H1 (cell line): ENCODE results near the gene NRXN2. TPM values are rescaled to one million over a fixed set of nuclear protein-coding genes. Genes with fewer than 3 reads are reported as not detected.

Source experiments
- CTCF ChIA-PET: fragments of 300-600 bp; sonication (Branson Sonifier 250); formaldehyde crosslinking; loops from one replicate; lab custom pipeline; 2021; ENCODE audit not compliant: partially characterized antibody; lab: Charles Lee
- POLR2A ChIA-PET: fragments of 300-600 bp; sonication (Branson Sonifier 250); formaldehyde crosslinking; loops from one replicate; lab custom pipeline; 2021; ENCODE audit warnings: inconsistent platforms; ENCODE audit not compliant: partially characterized antibody; lab: Charles Lee
- DNase-seq, 2 experiments: peaks; one replicate each; pipeline versions ENCODE4 v3.0.0 to v3.0.0-alpha.2; 2010 to 2022; ENCODE audit warnings: low spot score in 2 of 2, low read depth in 1 of 2, mixed read lengths in 1 of 2
- FAIRE-seq: peaks from 2 replicates; lab custom pipeline; 2011; peaks lifted over from hg19 to GRCh38; lab: Jason Lieb, UNC
- H2AFZ ChIP-seq: 2 replicates; pipeline ENCODE4 v1.8.1; 2012; ENCODE audit warnings: low read length, inconsistent platforms
- H2AK5ac ChIP-seq: 2 replicates; pipeline ENCODE4 v1.6.1; 2013; ENCODE audit warnings: low read depth, low read length
- H2BK120ac ChIP-seq: replicated peaks from 2 replicates; pipeline ENCODE3; 2013; ENCODE audit warnings: low read depth, low read length, inconsistent platforms
- H2BK12ac ChIP-seq: 2 replicates; pipeline ENCODE4 v1.6.1; 2013; ENCODE audit warnings: low read depth, low read length
- H2BK15ac ChIP-seq: 2 replicates; pipeline ENCODE4 v1.6.1; 2013; ENCODE audit warnings: low read length
- H2BK20ac ChIP-seq: 2 replicates; pipeline ENCODE4 v1.6.1; 2013; ENCODE audit warnings: low read length
- H2BK5ac ChIP-seq: 2 replicates; pipeline ENCODE4 v1.6.1; 2013; ENCODE audit warnings: low read depth, low read length
- H3K14ac ChIP-seq: 2 replicates; pipeline ENCODE4 v1.6.1; 2013; ENCODE audit warnings: inconsistent platforms; ENCODE audit not compliant: insufficient read length
- H3K18ac ChIP-seq: 2 replicates; pipeline ENCODE4 v1.6.1; 2013; ENCODE audit warnings: low read length; ENCODE audit errors: extremely low read depth
- H3K23ac ChIP-seq: 2 replicates; pipeline ENCODE4 v1.6.1; 2013; ENCODE audit warnings: inconsistent platforms; ENCODE audit not compliant: insufficient read length
- H3K23me2 ChIP-seq: 2 replicates; pipeline ENCODE4 v1.6.1; 2013; ENCODE audit warnings: low read depth, low read length
- H3K27ac ChIP-seq: 2 replicates; pipeline ENCODE4 v1.6.1; 2011; ENCODE audit warnings: low read depth, low read length, inconsistent platforms
- H3K27me3 ChIP-seq, 4 experiments: replicated peaks in 1 of 4; 1 replicate in 1 of 4; 2 replicates in 3 of 4; pipeline versions ENCODE4 v1.6.1 to v1.8.1; 2011 to 2013; ENCODE audit warnings: low read length in 3 of 4, mild to moderate bottlenecking in 3 of 4, inconsistent platforms in 2 of 4, mixed read lengths in 2 of 4, moderate library complexity in 1 of 4; ENCODE audit not compliant: control insufficient read depth in 3 of 4, insufficient read depth in 3 of 4; ENCODE audit errors: extremely low read depth in 1 of 4
- H3K36me3 ChIP-seq, 4 experiments: 2 replicates each; pipeline versions ENCODE4 v1.6.1 to v1.8.1; 2011 to 2013; ENCODE audit warnings: mild to moderate bottlenecking in 4 of 4, low read length in 3 of 4, moderate library complexity in 2 of 4, control low read depth in 1 of 4, inconsistent platforms in 1 of 4; ENCODE audit not compliant: insufficient read depth in 4 of 4, control insufficient read depth in 2 of 4
- H3K4ac ChIP-seq: replicated peaks from 2 replicates; pipeline ENCODE3; 2013; ENCODE audit warnings: low read length, low read depth, mixed read lengths, inconsistent platforms; ENCODE audit not compliant: insufficient read length
- H3K4me1 ChIP-seq, 4 experiments: replicated peaks in 1 of 4; 1 replicate in 1 of 4; 2 replicates in 3 of 4; pipeline versions ENCODE4 v1.6.1 to v1.8.1; 2011 to 2013; ENCODE audit warnings: low read length in 3 of 4, inconsistent platforms in 2 of 4, mixed read lengths in 1 of 4; ENCODE audit not compliant: insufficient read depth in 4 of 4, control insufficient read depth in 3 of 4
- H3K4me2 ChIP-seq, 2 experiments: 2 replicates each; pipeline versions ENCODE4 v1.6.1 to v1.8.1; 2011 to 2013; ENCODE audit warnings: low read depth in 2 of 2, low read length in 2 of 2, control low read depth in 1 of 2, inconsistent platforms in 1 of 2, mild to moderate bottlenecking in 1 of 2; ENCODE audit not compliant: insufficient read depth in 1 of 2
- H3K4me3 ChIP-seq, 4 experiments: fragments of 200-600, 300-600 bp in 1 of 4; sonication (generic), shearing (Covaris generic), sonication (Bioruptor Twin) in 1 of 4; 2 replicates each; pipeline versions ENCODE4 v1.5.1 to v1.8.1; 2011 to 2016; ENCODE audit warnings: low read length in 4 of 4, low read depth in 3 of 4, control low read depth in 2 of 4, inconsistent platforms in 2 of 4, mild to moderate bottlenecking in 2 of 4, mixed read lengths in 1 of 4, moderate library complexity in 1 of 4; ENCODE audit not compliant: insufficient read depth in 2 of 4; ENCODE audit errors: extremely low read depth in 1 of 4
- H3K56ac ChIP-seq: replicated peaks from 2 replicates; pipeline ENCODE3; 2013; ENCODE audit warnings: low read depth, mild to moderate bottlenecking, mixed read lengths, low read length, inconsistent platforms; ENCODE audit not compliant: insufficient read length
- H3K79me1 ChIP-seq: 2 replicates; pipeline ENCODE4 v1.6.1; 2013; ENCODE audit warnings: low read depth, low read length, control low read depth
- H3K79me2 ChIP-seq, 2 experiments: 2 replicates each; pipeline versions ENCODE4 v1.6.1 to v1.8.1; 2012 to 2013; ENCODE audit warnings: low read length in 2 of 2, mild to moderate bottlenecking in 2 of 2, inconsistent platforms in 1 of 2; ENCODE audit not compliant: insufficient read depth in 2 of 2, control insufficient read depth in 1 of 2
- H3K9ac ChIP-seq, 4 experiments: replicated peaks in 1 of 4; 1 replicate in 1 of 4; 2 replicates in 3 of 4; pipeline versions ENCODE4 v1.6.1 to v1.8.1; 2011 to 2013; ENCODE audit warnings: low read depth in 3 of 4, low read length in 3 of 4, control low read depth in 2 of 4, mild to moderate bottlenecking in 2 of 4, moderate library complexity in 2 of 4, inconsistent platforms in 1 of 4; ENCODE audit errors: extremely low read depth in 1 of 4
- H3K9me3 ChIP-seq, 2 experiments: 2 replicates each; pipeline versions ENCODE4 v1.6.1 to v1.8.1; 2012 to 2013; ENCODE audit warnings: mild to moderate bottlenecking in 2 of 2, moderate library complexity in 2 of 2, control low read depth in 1 of 2, inconsistent platforms in 1 of 2, low read depth in 1 of 2, low read length in 1 of 2, mixed read lengths in 1 of 2; ENCODE audit not compliant: insufficient read depth in 2 of 2
- H4K20me1 ChIP-seq, 2 experiments: replicated peaks in 1 of 2; 2 replicates each; pipeline versions ENCODE3 to v1.8.1; 2011 to 2013; ENCODE audit warnings: inconsistent platforms in 2 of 2, low read length in 2 of 2, mild to moderate bottlenecking in 1 of 2; ENCODE audit not compliant: insufficient read depth in 2 of 2, control insufficient read depth in 1 of 2
- H4K5ac ChIP-seq: 2 replicates; pipeline ENCODE4 v1.6.1; 2013; ENCODE audit warnings: low read length, low read depth, mixed read lengths, inconsistent platforms; ENCODE audit not compliant: insufficient read length
- H4K8ac ChIP-seq: 2 replicates; pipeline ENCODE4 v1.8.0; 2013; ENCODE audit warnings: mild to moderate bottlenecking, moderate library complexity, low read length, inconsistent platforms; ENCODE audit not compliant: insufficient read depth; ENCODE audit errors: extremely low read depth
- H4K91ac ChIP-seq: replicated peaks from 2 replicates; pipeline ENCODE3; 2013; ENCODE audit warnings: low read length, mixed read lengths, inconsistent platforms; ENCODE audit not compliant: insufficient read length
- ATF3 ChIP-seq: IDR thresholded peaks from 2 replicates; pipeline ENCODE4 v1.6.1; 2011; ENCODE audit warnings: low read depth, mild to moderate bottlenecking, low read length; ENCODE audit not compliant: insufficient read depth
- FOSL1 ChIP-seq: IDR thresholded peaks from 2 replicates; pipeline ENCODE4 v1.6.1; 2011; ENCODE audit warnings: mild to moderate bottlenecking, low read depth, low read length, moderate library complexity; ENCODE audit not compliant: insufficient read depth
- RBBP5 ChIP-seq: IDR thresholded peaks from 2 replicates; pipeline ENCODE4 v1.7.1; 2012; ENCODE audit warnings: low read depth, mild to moderate bottlenecking, inconsistent platforms, low read length, moderate library complexity, borderline replicate concordance
- SIN3A ChIP-seq, 2 experiments: IDR thresholded peaks in 1 of 2; conservative IDR thresholded peaks in 1 of 2; 2 replicates each; pipeline ENCODE4 v1.6.1; 2011 to 2012; ENCODE audit warnings: low read length in 2 of 2, improper control_type of control experiment in 1 of 2, low read depth in 1 of 2, mild to moderate bottlenecking in 1 of 2
- SIRT6 ChIP-seq: IDR thresholded peaks from one replicate; pipeline ENCODE4 v1.7.1; 2012; ENCODE audit warnings: low read length, inconsistent platforms
- SP2 ChIP-seq: IDR thresholded peaks from 2 replicates; pipeline ENCODE4 v1.6.1; 2012; ENCODE audit warnings: mild to moderate bottlenecking, low read length, inconsistent platforms
- SUZ12 ChIP-seq: fragments of 200-600 bp; sonication (generic); IDR thresholded peaks from 2 replicates; pipeline ENCODE4 v1.6.1; 2012; ENCODE audit warnings: mild to moderate bottlenecking, inconsistent platforms, low read length, moderate library complexity, mixed read lengths
- TEAD4 ChIP-seq: IDR thresholded peaks from 2 replicates; pipeline ENCODE4 v1.6.1; 2012; ENCODE audit warnings: low read depth, low read length, inconsistent platforms, mixed read lengths
- USF2 ChIP-seq: IDR thresholded peaks from 2 replicates; pipeline ENCODE4 v1.6.1; 2011; ENCODE audit warnings: low read length, improper control_type of control experiment
- WGBS, 2 experiments: shearing (Covaris generic) in 1 of 2; methylation state at CpG; one replicate each; pipeline versions ENCODE4 v1.1.6 to v1.1.7; 2013 to 2015; ENCODE audit warnings: low lambda C conversion rate in 2 of 2, mixed read lengths in 2 of 2, inconsistent platforms in 1 of 2, low coverage in 1 of 2, missing lambda C conversion rate in 1 of 2; ENCODE audit not compliant: insufficient replicate concordance in 2 of 2, insufficient coverage in 1 of 2, insufficient read length in 1 of 2; ENCODE audit errors: extremely low coverage in 1 of 2, missing lambda C conversion rate in 1 of 2; 5-methylcytosine and 5-hydroxymethylcytosine counted together
- polyA plus RNA-seq, 7 experiments: library from polyadenylated mRNA; depleted of rRNA in 3 of 7; stranded (reverse) in 5 of 7; unstranded in 2 of 7; fragments of >200 nt in 5 of 7; fragments of 200-250 nt in 2 of 7; gene quantifications; 1 replicate in 5 of 7; 2 replicates in 1 of 7; 4 replicates in 1 of 7; pipeline versions ENCODE4 v1.2.1 to v1.2.3, GENCODE V29; 2011 to 2013; ENCODE audit warnings: missing spikeins in 2 of 7, mixed read lengths in 2 of 7
- total RNA-seq: library from RNA; stranded (reverse); fragmentation: NEBNext Ultra II Directional; extraction: Animal tissue kit (Norgen Biotek cat#: 25700); gene quantifications from 2 replicates; pipeline ENCODE4 v1.2.1, GENCODE V29; 2021

The NRXN2 gene
- total and polyA plus RNA-seq, 2 of the 8 experiments (the other 6 are each of a cell fraction or from before 2014, with no cell fraction given), result 1.3 to 11.5 TPM

GRCh38 chr11:64679846-64680245 lies 43.2 kb downstream of the NRXN2 start:
- Histone ChIP-seq H2AFZ (no peak overlapping the region), H3K27ac (no peak overlapping the region), H3K79me2 (no peaks in the 10 kb centered on the region), H4K5ac (no peak overlapping the region), H3K4me3 (no peak overlapping the region), H4K20me1 (peaks cover 0 to 3% of the 10 kb centered on the region in 2 experiments), H2BK120ac (no peak overlapping the region), H3K9ac (no peak overlapping the region), H3K23me2 (peaks cover 2% of the 10 kb centered on the region; the same call in 1 of the 2 replicates), H3K56ac (no peak overlapping the region), H2AK5ac (no peak overlapping the region), H2BK12ac (no peak overlapping the region), H3K9me3 (no peaks in the 10 kb centered on the region), H3K4me2 (no peak overlapping the region), H3K14ac (no peak overlapping the region), H4K91ac (no peak overlapping the region), H3K4ac (no peak overlapping the region), H3K4me1 (no peaks in the 10 kb centered on the region; a peak in 1 of 7 replicates), H2BK15ac (no peak overlapping the region), H4K8ac (no peak overlapping the region), H2BK5ac (no peak overlapping the region), H3K23ac (no peak overlapping the region), H3K27me3 (peaks cover 0 to 3% (median 0%) of the 10 kb centered on the region in 4 experiments; a peak in 3 of 7 replicates), H3K18ac (no peak overlapping the region), H2BK20ac (no peak overlapping the region), H3K79me1 (no peaks in the 10 kb centered on the region; the same call in 1 of the 2 replicates), H3K36me3 (no peaks in the 10 kb centered on the region)
- FAIRE-seq (no peak), DNase-seq (no peak)
- TF ChIP-seq RBBP5 (no peak), FOSL1 (no peak), USF2 (no peak), SP2 (no peak), ATF3 (no peak), TEAD4 (no peak), SIRT6 (no peak), SIN3A (conservative IDR thresholded peaks at IDR 0.05 in 1 of 2, IDR thresholded peaks at IDR 0.05 in 1 of 2; ENCODE audit: low read depth in 1 of 2, low read length in 2 of 2) (no peak), SUZ12 (no peak)
- ChIA-PET POLR2A (no interaction called here), CTCF (interaction anchor here (1.1 to 3.5 kb wide), 4 partner anchors 9 to 30 kb away, joined by 3 to 21 read pairs (median 10); no protein-coding TSS in a partner anchor)
- 36% methylated on average over 2 of the region's 2 CpGs; no CpG with 5 or more reads in 1 of the 2 experiments for WGBS, 2 experiments
